GM23338 (cell line): ENCODE data around the gene ZBTB7C. TPM values are rescaled to one million over a fixed set of nuclear protein-coding genes. Genes with fewer than 3 reads are reported as not detected.

Source experiments
- ATAC-seq: fragments of 200-7000 bp; cut with Tn5 transposase; 3 replicates; pipeline ENCODE4 v1.9.1; 2020
- DNase-seq: peaks from one replicate; pipeline ENCODE4 v3.0.0-alpha.2; 2015; ENCODE audit warnings: low spot score
- H2AFZ ChIP-seq: fragments of 200-600 bp; sonication (generic); 2 replicates; pipeline ENCODE4 v1.8.0; 2016; ENCODE audit warnings: antibody characterized with exemption, mild to moderate bottlenecking, moderate library complexity
- H3F3A ChIP-seq: fragments of 200-600 bp; sonication (generic); replicated peaks from 2 replicates; pipeline ENCODE4 v1.8.0; 2017; ENCODE audit warnings: antibody characterized with exemption, mixed run types, low read depth
- H3K27ac ChIP-seq: fragments of 200-600 bp; sonication (generic); 2 replicates; pipeline ENCODE4 v1.6.1; 2016; ENCODE audit warnings: low read depth
- H3K27me3 ChIP-seq: fragments of 200-600 bp; sonication (generic); 2 replicates; pipeline ENCODE4 v1.8.0; 2016; ENCODE audit warnings: mild to moderate bottlenecking, mixed run types, moderate library complexity; ENCODE audit not compliant: insufficient read depth
- H3K36me3 ChIP-seq: fragments of 200-600 bp; sonication (generic); 2 replicates; pipeline ENCODE4 v1.8.0; 2016; ENCODE audit warnings: mild to moderate bottlenecking; ENCODE audit not compliant: insufficient read depth
- H3K4me1 ChIP-seq: fragments of 200-600 bp; sonication (generic); 2 replicates; pipeline ENCODE4 v1.8.0; 2016; ENCODE audit warnings: mild to moderate bottlenecking, moderate library complexity; ENCODE audit not compliant: insufficient read depth
- H3K4me2 ChIP-seq: fragments of 200-600 bp; sonication (generic); 2 replicates; pipeline ENCODE4 v1.7.1; 2017; ENCODE audit warnings: mixed run types
- H3K4me3 ChIP-seq: fragments of 200-600 bp; sonication (generic); 2 replicates; pipeline ENCODE4 v1.6.1; 2016; ENCODE audit warnings: mixed run types
- H3K79me2 ChIP-seq: fragments of 200-600 bp; sonication (generic); replicated peaks from 2 replicates; pipeline ENCODE4 v1.8.0; 2017; ENCODE audit warnings: mild to moderate bottlenecking; ENCODE audit not compliant: insufficient read depth
- H3K9me2 ChIP-seq: fragments of 200-600 bp; sonication (generic); 2 replicates; pipeline ENCODE4 v1.8.0; 2017; ENCODE audit not compliant: insufficient read depth
- H4K20me1 ChIP-seq: fragments of 200-600 bp; sonication (generic); replicated peaks from 2 replicates; pipeline ENCODE4 v1.8.0; 2017; ENCODE audit warnings: mild to moderate bottlenecking; ENCODE audit not compliant: insufficient read depth
- H3K27ac Mint-ChIP-seq: 2 replicates; pipeline ENCODE4 v1.8.0; 2020; ENCODE audit warnings: inconsistent platforms, mild to moderate bottlenecking, moderate library complexity, mixed read lengths
- H3K27me3 Mint-ChIP-seq: 3 replicates; pipeline ENCODE4 v1.8.0; 2022; ENCODE audit warnings: low read depth, mild to moderate bottlenecking, moderate library complexity, mixed read lengths, inconsistent platforms; ENCODE audit not compliant: insufficient read depth, poor library complexity
- H3K36me3 Mint-ChIP-seq: 3 replicates; pipeline ENCODE4 v1.8.0; 2021; ENCODE audit warnings: low read depth, mild to moderate bottlenecking, inconsistent platforms, moderate library complexity, mixed read lengths
- H3K4me1 Mint-ChIP-seq: 3 replicates; pipeline ENCODE4 v1.8.0; 2020; ENCODE audit warnings: mild to moderate bottlenecking, inconsistent platforms, mixed read lengths
- H3K4me3 Mint-ChIP-seq: 3 replicates; pipeline ENCODE4 v1.8.0; 2021; ENCODE audit warnings: moderate library complexity, mild to moderate bottlenecking, inconsistent platforms, mixed read lengths
- H3K9me3 Mint-ChIP-seq: 3 replicates; pipeline ENCODE4 v1.8.0; 2020; ENCODE audit warnings: moderate library complexity, mild to moderate bottlenecking, inconsistent platforms, mixed read lengths
- EZH2phosphoT487 ChIP-seq: fragments of 200-600 bp; sonication (generic); IDR thresholded peaks from one replicate; pipeline ENCODE4 v1.8.1; 2018; ENCODE audit warnings: antibody characterized with exemption; ENCODE audit not compliant: unreplicated experiment
- NANOG ChIP-seq: IDR thresholded peaks from 2 replicates; pipeline ENCODE4 v1.6.1; 2016; ENCODE audit warnings: antibody characterized with exemption, borderline replicate concordance
- POLR2AphosphoS5 ChIP-seq: IDR thresholded peaks from 2 replicates; pipeline ENCODE4 v1.6.1; 2016; ENCODE audit warnings: antibody characterized with exemption, low read depth
- STAT1 ChIP-seq: IDR thresholded peaks from one replicate; pipeline ENCODE4 v1.6.1; 2016; ENCODE audit warnings: antibody characterized with exemption; ENCODE audit not compliant: unreplicated experiment
- ZNF331 ChIP-seq: fragments of 250-450 bp; sonication (Bioruptor Pico); IDR thresholded peaks from 2 replicates; pipeline ENCODE4 v1.5.0; 2020; ENCODE audit warnings: low read depth, mild to moderate bottlenecking, moderate library complexity
- polyA plus RNA-seq: library from polyadenylated mRNA; unstranded; fragments of >200 nt; fragmentation: Nextera tagmentation; extraction: Ambion mirVana; gene quantifications from 2 replicates; pipeline ENCODE4 v1.2.1, GENCODE V29; 2016
- total RNA-seq: library from RNA; depleted of rRNA; stranded (reverse); fragments of >200 nt; shearing (Covaris generic); gene quantifications from 2 replicates; pipeline ENCODE4 v1.2.3, GENCODE V29; 2014
- TF ChIP-seq, protein P1 (sequence below), 2 experiments: fragments of 200-600 bp in 1 of 2; sonication (generic) in 1 of 2; conservative IDR thresholded peaks; 2 replicates each; pipeline versions ENCODE4 v1.5.1 to v1.6.1; 2016 to 2017; ENCODE audit warnings: antibody characterized with exemption in 2 of 2, low read depth in 2 of 2, mild to moderate bottlenecking in 2 of 2, moderate library complexity in 1 of 2
- TF ChIP-seq, protein P2 (sequence below): IDR thresholded peaks from one replicate; pipeline ENCODE4 v1.6.1; 2018; ENCODE audit warnings: antibody characterized with exemption; ENCODE audit not compliant: unreplicated experiment

Gene ZBTB7C
- total and polyA plus RNA-seq, 2 experiments from 2014 or later = 0.03 to 0.14 TPM

DNA sequence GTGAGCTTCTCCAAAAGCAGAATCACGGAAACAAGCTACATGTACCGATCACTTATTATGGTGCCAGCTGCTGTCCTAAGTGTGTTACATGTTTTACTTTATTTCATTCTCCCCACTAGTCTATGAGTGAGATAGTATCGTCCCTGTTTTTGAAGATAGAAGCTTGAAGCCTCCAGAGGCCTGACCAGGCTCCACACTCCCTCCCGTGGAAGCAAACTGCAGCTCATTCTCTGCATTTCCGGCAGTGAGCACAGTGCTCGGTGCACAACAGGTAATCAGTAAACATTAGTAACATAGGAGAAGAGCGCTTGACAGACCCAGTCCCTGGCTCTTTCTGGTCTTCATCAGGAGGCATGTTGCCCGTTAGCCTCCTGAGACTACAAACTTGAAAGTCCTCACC lies 72.9 kb downstream of the ZBTB7C start (continued):
- TF ChIP-seq, protein P1, sequence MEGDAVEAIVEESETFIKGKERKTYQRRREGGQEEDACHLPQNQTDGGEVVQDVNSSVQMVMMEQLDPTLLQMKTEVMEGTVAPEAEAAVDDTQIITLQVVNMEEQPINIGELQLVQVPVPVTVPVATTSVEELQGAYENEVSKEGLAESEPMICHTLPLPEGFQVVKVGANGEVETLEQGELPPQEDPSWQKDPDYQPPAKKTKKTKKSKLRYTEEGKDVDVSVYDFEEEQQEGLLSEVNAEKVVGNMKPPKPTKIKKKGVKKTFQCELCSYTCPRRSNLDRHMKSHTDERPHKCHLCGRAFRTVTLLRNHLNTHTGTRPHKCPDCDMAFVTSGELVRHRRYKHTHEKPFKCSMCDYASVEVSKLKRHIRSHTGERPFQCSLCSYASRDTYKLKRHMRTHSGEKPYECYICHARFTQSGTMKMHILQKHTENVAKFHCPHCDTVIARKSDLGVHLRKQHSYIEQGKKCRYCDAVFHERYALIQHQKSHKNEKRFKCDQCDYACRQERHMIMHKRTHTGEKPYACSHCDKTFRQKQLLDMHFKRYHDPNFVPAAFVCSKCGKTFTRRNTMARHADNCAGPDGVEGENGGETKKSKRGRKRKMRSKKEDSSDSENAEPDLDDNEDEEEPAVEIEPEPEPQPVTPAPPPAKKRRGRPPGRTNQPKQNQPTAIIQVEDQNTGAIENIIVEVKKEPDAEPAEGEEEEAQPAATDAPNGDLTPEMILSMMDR (conservative IDR thresholded peaks at IDR 0.05; ENCODE audit: low read depth in 2 of 2) = no peak
- TF ChIP-seq POLR2AphosphoS5 = no peak

DNA sequence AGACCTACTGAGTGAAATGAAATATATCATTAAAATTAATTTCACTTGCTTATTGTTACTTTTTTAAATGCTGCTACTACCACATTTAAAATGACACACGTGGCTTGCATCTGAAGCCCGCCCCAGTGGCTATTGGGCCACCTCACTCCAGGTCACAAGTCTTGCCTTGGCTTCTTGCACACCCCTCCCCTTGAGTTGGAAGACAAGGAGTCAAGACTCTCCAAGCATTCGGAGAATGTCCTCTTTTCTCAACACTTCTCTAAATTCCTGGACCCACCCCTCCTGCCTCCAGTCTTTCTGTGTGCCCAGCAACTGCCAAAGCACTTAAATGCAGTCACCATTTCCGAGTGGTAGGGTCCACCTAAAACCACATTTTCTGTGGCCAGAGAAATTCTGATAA lies 73.4 kb downstream of the ZBTB7C start:
- Mint-ChIP-seq H3K4me1 (peaks cover 17% of the 10 kb centered on the region; the same call in 2 of the 3 replicates), H3K9me3 (no peaks in the 10 kb centered on the region), H3K27ac (no peak overlapping the region), H3K4me3 (no peak overlapping the region), H3K36me3 (no peaks in the 10 kb centered on the region), H3K27me3 (peaks cover 8% of the 10 kb centered on the region)
- no peak overlapping the region for H3K4me2 ChIP-seq
- no peaks in the 10 kb centered on the region for H3K36me3 ChIP-seq
- H2AFZ ChIP-seq = no peak overlapping the region
- DNase-seq (peak; percentile 46), ATAC-seq (no peak)
- no peaks in the 10 kb centered on the region for H4K20me1 ChIP-seq
- H3K27me3 ChIP-seq = no peaks in the 10 kb centered on the region
- H3F3A ChIP-seq = no peaks in the 10 kb centered on the region
- no peak overlapping the region for H3K27ac ChIP-seq
- 0 out of 2 replicates have a peak, but pooled peaks cover 4% of the 10 kb centered on the region for H3K9me2 ChIP-seq
- no peaks in the 10 kb centered on the region for H3K79me2 ChIP-seq
- TF ChIP-seq NANOG (no peak), ZNF331 (CRISPR knock-in tag) (no peak), STAT1 (no peak), EZH2phosphoT487 (no peak)
- TF ChIP-seq, protein P1 (conservative IDR thresholded peaks at IDR 0.05; ENCODE audit: low read depth in 2 of 2) = no peak
- TF ChIP-seq, protein P2, sequence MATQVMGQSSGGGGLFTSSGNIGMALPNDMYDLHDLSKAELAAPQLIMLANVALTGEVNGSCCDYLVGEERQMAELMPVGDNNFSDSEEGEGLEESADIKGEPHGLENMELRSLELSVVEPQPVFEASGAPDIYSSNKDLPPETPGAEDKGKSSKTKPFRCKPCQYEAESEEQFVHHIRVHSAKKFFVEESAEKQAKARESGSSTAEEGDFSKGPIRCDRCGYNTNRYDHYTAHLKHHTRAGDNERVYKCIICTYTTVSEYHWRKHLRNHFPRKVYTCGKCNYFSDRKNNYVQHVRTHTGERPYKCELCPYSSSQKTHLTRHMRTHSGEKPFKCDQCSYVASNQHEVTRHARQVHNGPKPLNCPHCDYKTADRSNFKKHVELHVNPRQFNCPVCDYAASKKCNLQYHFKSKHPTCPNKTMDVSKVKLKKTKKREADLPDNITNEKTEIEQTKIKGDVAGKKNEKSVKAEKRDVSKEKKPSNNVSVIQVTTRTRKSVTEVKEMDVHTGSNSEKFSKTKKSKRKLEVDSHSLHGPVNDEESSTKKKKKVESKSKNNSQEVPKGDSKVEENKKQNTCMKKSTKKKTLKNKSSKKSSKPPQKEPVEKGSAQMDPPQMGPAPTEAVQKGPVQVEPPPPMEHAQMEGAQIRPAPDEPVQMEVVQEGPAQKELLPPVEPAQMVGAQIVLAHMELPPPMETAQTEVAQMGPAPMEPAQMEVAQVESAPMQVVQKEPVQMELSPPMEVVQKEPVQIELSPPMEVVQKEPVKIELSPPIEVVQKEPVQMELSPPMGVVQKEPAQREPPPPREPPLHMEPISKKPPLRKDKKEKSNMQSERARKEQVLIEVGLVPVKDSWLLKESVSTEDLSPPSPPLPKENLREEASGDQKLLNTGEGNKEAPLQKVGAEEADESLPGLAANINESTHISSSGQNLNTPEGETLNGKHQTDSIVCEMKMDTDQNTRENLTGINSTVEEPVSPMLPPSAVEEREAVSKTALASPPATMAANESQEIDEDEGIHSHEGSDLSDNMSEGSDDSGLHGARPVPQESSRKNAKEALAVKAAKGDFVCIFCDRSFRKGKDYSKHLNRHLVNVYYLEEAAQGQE = no peak
- peaks cover 6% of the 10 kb centered on the region; the same call in 1 of the 2 replicates for H3K4me1 ChIP-seq
- no peak overlapping the region for H3K4me3 ChIP-seq
